ENCODE measurements around the gene KRTAP4-11.
"Not testable (repeated sequence)": the region's sequence is repeated elsewhere in the genome, so short reads cannot be mapped to it uniquely, and the experiment has no call there.

KRTAP4-11 gene

DNA sequence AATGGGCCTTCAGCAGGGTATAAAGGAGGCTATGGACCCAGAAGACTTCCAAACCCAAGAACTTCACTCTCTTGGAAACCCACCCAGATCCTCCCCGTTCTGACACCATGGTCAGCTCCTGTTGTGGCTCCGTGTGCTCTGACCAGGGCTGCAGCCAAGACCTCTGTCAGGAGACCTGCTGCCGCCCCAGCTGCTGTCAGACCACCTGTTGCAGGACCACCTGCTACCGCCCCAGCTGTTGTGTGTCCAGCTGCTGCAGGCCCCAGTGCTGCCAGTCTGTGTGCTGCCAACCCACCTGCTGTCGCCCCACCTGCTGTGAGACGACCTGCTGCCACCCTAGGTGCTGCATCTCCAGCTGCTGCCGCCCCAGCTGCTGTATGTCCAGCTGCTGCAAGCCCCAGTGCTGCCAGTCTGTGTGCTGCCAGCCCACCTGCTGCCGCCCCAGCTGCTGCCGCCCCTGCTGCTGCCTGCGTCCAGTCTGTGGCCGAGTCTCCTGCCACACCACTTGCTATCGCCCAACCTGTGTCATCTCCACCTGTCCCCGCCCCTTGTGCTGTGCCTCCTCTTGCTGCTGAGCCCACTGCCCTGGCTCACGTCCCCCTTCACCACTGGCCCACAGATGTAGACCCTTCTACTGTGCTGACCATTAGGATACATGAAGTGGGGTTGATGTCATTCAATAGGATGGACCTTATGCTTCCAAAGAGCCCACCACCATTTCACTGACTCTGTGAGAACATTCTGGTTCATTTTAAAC lies 33.9 kb downstream of the KRTAP4-11 start, which contains the start of gene KRTAP4-7:
Gene KRTAP4-7 (plus strand): TSS at position 51 of the 757 bp plus-strand sequence. CDS start 57 bp downstream, at position 108.
- not testable (repeated sequence) for DNase-seq (ENCODE audit: low read depth, low spot score)

DNA sequence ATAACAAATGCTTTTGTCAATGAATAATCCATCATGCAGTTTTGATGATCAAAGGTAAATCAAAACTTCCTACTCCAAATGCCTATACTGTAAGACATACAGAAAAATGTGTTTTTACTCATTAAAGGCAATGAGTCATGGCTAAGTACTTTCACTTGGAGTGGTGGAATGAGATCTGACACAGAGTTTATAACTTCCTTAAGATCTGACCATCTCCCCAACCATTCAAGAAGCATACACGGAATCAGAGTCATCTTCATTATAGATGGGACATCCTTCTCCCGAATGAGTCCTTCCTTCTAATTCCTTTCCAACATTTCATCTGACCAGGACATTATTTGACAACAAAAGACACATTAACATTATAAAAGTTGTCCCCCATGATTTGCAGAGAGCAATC lies 34.7 kb downstream of the KRTAP4-11 start:
- DNase-seq (ENCODE audit: low read depth, low spot score) = not testable (repeated sequence)

DNA sequence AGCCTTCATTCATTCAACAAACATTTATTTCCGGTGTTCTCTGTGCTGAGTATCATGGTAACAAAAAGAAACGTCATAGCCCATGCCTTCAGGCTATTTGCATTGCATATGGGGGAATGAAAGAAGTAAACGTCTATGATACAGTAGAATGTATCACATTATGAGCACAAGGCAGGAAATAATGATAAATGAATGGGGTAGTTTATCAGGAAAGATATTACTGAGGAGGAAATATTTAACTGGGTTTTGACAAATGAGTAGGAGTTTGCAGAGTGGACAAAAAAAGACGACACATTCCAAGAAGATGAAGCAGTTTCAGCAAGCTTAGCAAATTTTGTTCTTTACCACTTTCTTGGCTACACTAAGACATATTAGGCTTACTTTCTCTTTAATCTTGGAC lies 35.5 kb downstream of the KRTAP4-11 start:
- no peak for DNase-seq (ENCODE audit: low read depth, low spot score)

DNA sequence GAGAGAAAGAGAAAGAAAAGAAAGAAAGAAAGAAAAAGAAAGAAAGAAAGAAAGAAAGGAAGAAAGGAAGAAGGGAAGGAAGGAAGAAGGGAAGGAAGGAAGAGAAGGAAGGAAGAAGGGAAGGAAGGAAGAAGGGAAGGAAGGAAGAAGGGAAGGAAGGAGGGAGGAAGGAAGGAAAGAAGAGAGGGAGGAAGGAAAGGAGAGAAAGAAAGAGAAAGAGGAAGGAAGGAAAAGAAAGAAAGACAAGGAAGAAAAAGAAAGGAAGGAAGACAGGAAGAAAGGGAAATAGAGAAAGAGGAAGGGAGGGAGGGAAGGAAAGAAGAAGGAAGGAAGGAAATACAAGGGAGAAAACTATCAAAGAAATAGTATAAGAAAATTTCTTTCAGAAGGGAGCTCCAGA lies 41.4 kb downstream of the KRTAP4-11 start:
- DNase-seq (ENCODE audit: low read depth, low spot score) = no peak

DNA sequence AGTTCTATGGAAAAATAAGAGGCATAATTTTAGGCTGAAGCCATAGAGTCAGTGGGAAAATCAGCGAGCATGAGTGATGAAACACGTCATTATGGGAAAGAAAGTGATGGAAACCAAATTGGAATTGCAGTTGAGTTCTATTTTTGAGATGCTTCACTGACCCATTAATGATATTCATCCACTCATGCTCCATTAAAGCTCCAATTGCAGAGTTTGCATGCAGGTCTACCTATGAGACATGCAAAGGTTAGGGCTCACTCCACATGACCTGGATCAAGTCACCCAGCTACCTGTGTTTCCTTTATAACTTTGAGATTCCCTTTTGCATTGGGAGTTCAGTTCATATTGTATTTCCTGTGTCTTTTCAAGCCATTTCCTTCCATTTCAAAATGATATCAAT lies 44.5 kb downstream of the KRTAP4-11 start:
- DNase-seq (ENCODE audit: low read depth, low spot score) = no peak

DNA sequence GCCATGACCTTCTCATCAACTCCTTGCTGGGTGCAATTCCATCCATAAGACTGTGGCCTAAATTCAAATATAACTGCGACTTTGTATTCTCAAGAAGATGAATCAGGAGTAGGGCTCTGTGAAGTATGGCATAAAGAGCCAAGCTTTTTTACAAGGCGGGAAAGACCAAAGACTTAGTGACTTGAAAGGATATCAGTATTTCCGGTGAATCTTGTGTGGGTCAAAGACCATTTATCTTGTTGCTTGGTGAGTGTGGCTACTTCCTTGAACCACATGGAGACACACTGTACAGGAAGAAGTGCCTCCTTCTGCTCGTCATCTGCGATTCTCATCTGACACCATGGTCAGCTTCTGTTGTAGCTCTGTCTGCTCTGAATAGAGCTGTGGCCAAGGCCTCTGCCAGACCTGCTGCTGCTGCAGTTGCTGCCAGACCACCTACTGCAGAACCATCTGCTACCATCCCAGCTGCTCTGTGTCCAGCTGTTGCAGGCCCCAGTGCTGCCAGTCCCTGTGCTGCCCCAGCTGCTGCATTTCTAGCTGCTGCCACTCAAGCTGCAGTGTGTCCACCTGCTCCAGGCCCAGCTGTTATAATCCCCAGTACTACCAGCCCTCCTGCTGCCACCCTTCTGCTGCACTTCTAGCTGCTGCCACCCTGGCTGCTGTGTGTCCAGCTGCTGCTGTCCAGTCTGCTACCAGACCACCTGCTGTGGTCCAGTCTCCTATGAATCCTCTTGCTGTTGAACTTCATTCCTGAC lies 46.4 kb downstream of the KRTAP4-11 start:
- DNase-seq (ENCODE audit: low read depth, low spot score) = no peak

DNA sequence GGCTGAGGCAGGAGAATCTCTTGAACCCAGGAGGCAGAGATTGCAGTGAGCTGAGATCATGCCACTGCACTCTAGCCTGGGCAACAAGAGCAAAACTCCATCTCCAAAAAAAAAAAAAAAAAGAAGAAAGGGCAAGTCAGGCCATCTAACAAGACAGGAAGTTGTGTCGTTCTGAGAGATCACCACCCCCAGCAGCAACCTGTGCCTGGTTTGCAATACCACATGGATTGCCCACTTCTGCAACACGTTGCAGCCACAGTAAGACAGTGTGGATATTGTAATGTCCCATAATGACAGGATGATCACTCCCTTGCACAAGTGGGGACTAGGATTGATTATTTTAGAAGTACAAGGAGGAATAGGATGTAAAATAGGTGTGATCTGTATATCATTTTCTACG lies 49.1 kb downstream of the KRTAP4-11 start:
- DNase-seq (ENCODE audit: low read depth, low spot score) = no peak

DNA sequence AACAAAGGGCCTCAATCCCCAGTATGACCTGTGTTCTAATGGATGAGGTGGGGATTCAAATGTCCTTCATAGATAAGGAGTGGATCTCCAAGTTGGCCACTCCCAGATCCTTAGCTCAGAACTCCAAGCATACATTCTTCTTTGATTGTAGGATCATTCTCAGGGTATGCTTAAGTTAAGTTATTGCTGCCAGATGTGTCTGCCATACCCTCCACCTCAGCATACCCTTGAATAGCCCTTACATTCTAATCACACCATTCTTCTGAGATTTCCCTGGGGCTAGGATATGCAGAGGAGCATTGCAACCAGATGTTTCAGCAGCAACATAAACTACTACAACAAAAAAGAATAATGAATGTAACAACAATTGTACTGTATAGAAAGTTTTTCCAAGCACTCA lies 50.9 kb downstream of the KRTAP4-11 start:
- DNase-seq (ENCODE audit: low read depth, low spot score) = no peak

Measured in ELF-1 (cell line).